Middle frontal gyrus (tissue), 1 donor: Measurements from ENCODE around the gene ST6GALNAC2.
"Not testable (repeated sequence)": the region's sequence is repeated elsewhere in the genome, so short reads cannot be mapped to it uniquely, and the experiment has no call there.

Source experiments
- DNase-seq: peaks from one replicate; pipeline ENCODE4 v3.0.0-alpha.2; 2015; ENCODE audit warnings: low spot score; ENCODE audit errors: extremely low spot score

Gene ST6GALNAC2

DNA sequence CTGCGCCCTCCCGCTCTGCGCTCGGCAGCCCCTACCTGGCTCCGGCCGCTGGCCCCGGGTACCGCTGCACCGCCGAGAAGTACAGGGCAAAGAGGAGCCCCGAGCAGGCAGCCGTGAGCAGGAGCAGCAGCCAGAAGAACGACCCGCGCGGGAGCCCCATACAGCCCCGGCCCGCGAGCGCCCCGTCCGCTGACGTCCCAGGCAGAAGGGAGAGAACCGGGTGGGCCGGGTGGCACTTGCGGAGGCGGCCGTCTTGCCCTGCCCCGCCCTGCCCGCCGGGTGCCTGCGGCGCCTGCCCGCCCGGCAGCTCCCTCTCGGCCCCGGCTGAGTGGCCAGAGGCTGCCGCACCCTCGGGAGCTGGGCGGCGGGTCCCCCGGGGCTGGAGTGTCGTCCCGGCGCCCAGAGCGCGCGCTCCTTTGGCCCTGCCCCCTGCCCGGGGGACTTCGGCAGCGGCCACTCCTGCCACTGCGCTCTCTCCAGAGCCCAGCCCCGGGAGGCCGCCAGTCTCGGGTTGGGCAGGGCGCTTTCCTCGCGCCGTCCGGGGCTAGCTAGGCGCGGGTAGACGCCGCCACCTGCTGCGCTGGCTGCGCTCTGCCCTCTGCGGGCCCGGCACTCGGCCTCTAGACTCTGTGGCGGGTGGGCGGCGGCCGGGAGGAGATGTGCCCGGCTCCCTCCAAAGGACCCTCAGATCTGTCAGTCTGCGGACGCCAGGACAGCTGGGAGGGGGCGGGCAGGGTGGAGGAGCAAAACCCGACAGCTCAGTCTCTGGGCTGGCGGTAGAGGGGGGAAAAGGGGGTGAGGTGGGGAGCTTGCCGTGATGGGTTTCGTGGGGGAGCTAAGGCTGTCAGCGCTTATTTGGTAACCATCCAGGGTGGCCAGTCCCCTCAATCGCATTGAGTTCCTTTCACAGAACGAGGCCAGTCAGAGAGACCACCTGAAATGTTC, at the start of gene ST6GALNAC2:
ST6GALNAC2 (minus strand) TSS at position 212 of the 945 bp plus-strand sequence; CDS start at position 160, 52 bp downstream.
- DNase-seq, result no peak

DNA sequence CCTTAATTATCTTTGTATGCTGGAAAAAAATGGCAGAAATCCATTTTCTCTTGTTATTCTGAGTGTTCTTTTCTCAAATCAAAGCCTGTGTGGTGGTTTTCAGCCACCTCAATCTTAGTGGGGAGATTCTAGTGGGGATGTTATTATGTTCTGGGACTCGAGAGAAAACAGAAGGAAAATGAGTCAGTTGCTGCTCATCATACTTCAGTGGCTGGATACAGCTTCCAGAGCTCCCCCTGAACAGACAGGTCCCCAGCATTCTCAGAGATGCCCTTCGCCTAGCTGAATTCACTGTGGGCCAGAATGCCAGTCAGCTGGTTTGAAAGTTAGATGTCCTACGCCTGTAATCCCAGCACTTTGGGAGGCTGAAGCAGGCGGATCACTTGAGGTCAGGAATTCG, 49.4 kb upstream of the ST6GALNAC2 start:
- DNase-seq, result no peak

DNA sequence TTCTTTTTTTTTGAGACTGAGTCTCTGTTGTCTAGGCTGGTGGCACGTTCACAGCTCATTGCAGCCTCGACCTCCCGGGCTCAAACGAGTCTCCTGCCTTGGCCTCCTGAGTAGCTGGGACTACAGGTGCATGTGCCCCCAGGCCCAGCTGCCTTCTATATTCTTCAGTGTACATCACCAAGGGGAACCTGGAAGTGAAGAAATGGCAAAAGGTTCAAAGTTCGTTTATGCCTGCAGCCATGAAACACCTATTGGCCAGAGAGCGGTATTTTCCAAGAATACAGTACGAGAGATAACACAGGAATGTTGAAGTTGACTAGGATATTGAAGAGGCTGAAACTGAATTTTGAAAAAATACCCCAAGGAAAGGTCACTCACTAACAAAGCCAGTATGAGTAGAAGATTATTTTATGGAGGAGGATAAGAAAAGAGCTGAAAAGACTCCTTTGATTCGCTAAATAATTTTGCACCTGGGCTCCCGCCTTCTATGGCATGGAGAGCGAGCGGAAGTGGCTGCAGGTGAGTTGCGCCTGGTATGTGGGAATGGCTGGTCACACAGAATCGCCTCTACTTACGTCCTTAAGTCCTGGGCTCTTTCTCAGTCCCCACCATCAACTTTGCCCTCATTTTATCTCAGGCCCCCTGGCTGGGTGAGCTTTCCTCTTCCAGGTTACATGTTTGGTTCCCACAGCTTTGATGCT, 48.1 kb upstream of the ST6GALNAC2 start:
- no peak for DNase-seq

DNA sequence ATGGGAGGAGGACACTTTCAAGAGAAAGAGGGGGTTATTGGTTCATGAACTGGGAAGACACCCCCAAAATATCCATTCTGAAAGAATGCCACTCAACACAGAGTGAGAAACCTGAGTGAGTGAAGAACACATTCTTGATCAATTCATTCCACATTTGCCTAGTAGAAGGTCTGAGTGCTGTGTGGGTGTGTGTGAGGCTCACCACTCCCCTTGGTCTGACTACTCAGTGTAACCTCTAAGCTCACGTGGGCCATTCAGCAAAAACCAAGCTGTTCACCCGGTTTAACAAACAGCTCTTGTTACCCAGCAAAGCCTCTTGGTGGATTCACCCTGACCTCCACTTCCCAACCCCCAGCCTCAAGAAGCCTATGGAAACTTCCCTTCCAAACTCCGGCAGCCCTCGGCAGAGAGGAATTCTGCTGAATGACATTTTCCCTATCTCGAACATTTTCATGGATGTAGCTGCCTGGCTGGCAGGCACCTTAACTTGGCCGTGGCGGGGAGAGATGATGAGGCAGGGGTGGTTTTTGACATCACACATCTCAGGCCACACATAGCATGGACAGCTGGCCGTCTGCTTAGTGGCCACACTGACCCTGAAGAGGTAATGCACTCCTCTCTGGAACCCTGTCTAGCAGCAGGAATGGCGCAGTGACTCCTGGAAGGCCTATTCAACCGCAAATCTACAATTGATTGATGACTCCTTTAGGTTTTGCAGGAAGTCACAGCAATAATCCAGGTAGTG, 46.3 kb upstream of the ST6GALNAC2 start:
- no peak for DNase-seq

DNA sequence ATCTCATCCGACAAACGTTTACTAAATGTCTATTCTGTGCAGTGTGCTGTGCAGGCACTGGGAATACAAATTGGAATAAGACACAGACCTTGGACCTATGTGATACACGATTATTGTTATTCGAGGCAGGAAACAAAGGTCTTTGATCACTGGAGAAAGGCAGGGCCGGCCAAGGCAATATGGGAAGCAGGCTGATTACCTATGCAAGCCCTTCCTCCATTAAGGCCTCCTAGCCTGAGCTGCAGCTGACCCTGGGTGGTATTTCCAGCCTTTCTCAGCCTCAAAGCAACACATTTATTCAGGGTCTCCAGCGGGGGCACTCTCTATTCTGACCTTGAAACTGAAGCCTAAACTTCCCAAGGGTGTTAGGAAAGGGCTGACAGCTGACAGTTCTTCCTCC, 44.5 kb upstream of the ST6GALNAC2 start:
- no peak for DNase-seq

DNA sequence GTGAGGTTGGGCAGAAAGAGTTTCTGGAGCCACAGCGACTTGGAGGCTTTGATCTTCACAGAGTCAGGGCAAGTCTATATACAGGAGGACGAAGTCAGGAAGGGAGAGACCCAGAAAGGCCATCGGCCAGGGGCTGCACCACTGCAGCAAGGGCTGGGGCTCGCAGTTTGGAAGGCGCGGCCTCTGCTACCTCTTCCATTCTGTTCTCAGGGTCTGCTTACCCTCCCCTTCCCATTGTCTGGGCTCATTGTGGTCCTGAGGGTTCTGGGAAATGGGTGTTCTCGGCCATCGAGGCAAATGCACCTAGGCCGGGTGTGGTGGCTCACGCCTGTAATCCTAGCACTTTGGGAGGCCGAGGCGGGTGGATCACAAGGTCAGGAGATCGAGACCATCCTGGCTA, 41.9 kb upstream of the ST6GALNAC2 start:
- DNase-seq, result no peak

DNA sequence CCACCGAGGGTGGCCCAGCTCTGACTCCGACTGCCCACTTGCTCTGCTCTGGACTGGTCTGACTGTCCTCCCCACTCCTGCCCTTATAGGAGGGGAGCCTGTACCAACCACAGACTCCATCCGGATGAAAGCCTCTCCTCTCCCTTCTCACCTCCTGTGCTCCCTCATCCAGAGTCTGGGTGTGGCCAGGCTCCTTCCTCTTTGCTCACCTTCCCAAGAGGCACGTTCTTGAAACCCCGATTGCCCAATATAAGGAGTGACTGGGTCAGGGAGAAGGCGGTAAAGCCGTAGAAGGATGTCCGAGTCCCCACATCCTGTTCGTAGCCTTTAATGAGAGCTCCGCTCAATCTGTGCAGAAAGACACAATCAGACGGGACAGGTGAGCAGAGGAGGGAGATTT, 40.8 kb upstream of the ST6GALNAC2 start:
- DNase-seq, result no peak

DNA sequence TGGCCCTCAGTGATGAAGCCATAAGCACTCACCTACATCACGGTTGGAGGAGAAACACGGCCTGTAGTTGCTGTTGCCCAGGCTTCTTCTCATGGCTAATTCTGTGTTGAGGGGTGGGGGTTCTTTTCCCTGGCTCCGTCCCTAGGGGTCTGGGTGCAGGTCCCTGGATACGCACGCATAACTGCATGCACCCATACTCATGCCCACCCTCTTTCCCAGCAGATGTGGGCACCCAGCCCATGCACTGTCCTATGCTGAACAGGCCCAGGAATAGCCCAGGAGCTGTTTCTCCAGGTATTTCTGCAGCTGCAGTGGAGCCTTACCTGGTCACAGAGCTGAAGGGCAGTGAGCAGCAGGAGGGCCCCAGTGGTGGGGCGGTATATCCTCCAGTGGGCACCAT, 39.8 kb upstream of the ST6GALNAC2 start:
- DNase-seq, result no peak

DNA sequence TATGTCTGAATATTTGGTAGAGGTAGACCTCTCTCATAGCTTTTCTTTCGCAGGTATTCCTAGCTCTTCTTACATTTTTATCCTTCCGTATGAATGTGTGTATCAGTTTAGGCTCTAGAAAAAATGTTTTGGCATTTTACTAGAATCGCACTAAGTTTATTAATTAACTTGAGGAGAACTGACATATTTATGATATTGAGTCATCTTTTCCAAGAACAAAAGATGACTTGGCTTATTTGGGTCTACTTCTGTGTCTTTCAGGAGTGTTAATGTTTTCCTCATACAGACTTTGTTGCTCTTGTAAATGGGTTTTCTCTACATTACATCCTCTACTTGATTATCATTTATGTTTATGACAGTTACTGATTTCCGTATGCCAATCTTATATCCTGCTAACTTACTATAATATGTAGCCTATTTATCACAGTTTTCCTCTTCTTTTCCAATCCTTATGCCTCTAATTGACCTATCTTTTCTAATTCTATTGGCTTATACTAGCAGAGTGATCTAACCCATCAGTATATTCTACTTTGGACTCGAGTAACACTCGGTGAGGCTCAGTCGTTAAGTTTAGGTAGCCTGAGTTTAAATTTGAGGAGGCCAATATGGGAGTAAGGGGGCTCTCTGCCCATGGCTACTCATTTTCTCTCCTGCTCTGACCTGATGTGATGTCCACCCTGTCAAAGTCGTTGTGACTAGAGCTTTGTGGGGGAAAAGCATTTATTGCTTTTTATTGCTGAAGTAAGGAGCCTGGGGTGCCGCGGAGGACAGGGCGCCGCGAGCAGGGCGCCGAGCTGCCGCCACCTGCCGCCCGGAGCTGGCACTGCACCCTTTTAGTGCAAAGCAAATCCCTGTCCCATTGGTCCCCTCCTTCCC, 37.8 kb upstream of the ST6GALNAC2 start:
- peak; percentile 61 for DNase-seq

DNA sequence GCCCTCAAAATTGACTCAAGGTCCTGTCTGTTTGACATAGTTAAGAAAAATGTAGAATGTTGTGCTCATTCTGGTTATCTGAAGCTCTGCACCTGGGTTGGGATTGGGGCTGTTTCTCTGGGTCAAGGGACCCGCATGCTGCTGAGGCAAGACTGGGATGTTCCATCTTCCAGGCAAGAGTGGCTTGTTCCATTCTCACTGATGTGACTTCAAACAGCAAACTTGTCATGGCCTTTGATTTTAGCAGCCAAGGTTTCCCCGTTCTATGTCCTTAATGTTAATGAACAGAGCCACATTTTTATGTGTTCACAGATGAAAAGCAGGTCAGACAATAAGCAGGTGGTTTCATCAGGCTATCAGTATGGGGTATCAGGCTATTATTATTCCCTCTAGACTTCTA, 32.2 kb upstream of the ST6GALNAC2 start:
- DNase-seq, result no peak

DNA sequence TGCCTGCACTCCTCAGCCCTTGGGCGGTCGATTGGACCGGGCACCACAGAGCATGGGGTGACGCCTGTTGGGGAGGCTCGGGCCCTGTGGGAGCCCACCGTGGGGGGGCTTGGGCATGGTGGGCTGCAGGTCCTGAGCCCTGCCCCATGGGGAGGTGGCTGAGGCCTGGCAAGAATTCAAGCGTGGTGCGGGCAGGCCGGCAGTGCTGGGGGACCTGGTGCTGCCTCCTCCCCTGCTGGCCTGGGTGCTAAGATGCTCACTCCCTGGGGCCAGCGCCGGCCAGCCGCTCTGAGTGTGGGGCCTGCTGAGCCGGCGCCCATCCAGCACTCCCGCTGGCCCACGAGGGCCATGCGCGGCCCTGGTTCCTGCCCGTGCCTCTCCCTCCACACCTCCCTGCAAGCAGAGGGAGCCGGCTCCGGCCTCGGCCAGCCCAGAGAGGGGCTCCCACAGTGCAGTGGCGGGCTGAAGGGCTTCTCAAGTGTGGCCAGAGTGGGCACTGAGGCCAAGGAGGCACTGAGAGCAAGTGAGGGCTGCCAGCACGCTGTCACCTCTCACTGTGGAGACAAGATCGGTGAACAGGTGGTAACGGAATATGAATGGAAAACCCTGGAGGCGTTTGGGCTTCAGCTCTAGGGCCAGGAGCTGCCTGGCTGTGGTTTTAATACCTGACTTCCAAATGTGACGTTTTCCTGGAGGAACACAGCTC, 29.4 kb upstream of the ST6GALNAC2 start:
- DNase-seq, result no peak

DNA sequence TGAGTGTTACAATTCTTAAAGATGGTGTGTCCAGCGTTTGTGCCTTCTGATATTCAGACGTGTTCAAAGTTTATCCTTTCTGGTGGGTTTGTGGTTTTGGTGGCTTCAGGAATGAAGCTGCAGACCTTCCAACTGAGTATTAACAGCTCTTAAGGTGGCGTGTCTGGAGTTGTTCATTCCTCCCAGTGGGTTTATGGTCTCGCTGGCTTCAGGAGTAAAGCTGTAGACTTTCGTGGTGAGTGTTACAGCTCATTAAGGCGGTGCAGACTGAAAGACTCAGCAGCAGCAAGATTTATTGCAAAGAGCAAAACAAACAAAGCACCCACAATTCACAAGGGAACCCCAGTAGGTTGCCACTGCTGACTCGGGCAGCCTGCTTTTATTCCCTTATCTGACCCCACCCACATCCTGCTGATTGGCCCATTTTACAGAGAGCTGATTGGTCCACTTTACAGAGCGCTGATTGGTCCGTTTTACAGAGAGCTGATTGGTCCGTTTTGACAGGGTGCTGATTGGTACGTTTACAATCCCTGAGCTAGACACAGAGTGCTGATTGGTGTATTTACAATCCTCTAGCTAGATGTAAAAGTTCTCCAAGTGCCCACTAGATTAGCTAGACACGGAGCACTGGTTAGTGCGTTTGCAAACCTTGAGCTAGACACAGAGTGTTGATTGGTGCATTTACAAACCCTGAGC, 28.6 kb upstream of the ST6GALNAC2 start:
- not testable (repeated sequence) for DNase-seq

DNA sequence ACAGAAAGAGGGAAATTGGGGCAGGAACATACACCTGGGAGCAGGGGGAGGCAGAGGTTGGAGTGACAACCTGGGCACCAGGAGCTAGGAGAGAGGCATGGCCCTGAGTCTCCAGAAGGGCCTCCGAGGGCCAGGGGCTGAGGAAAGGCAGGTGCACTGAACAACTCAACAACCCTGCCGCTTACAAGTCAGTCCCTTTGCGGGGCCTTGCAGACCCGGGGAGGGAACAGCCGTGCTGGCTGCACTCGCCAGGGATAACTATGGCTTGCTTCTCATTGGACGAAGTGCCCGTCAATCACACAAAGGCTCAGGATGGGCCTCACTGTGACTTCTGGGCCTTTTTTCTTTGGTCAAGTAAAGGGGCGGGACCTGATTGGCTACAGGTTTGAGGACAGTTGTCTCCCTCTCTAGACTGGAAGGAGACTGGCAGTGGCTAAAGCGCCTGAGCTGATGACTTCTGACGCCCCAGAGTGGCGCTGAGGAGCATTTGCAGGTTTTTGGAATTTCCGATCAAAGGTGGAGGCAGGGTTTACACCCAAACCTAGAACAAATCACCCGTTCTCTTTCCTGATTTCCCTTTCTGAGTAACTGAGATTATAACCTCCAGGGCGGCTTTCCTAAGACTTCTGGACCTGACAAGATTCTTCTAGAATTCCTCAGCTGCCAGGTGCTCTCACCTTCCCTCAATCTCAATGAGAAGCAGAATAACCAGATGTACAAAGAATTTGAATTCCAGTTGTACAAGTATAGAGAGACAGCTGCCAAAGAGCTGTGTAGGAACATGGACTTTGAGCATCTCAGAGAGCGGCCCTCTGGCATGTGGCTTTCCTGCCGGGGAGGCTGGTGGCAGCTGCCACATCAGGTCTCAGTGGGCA, 27.6 kb upstream of the ST6GALNAC2 start:
- DNase-seq, result no peak

DNA sequence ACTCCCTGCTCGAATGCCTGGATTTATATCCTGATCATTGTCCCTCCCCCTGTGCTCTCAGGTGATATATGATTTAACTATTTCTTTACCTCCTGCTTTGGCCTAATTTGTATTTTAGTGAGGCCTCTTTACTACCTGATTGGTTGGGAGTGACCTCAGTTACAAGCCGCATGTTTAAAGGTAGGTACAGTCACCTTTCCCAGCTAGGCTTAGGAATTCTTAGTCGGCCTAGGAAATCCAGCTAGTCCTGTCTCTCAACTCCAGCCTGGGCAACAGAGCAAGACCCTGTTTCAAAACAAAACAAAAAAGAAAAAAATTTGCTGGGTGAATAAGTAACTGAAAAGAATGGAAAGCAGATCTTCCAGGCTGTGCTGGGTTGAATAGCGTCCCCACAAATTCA, 26.8 kb upstream of the ST6GALNAC2 start:
- no peak for DNase-seq

DNA sequence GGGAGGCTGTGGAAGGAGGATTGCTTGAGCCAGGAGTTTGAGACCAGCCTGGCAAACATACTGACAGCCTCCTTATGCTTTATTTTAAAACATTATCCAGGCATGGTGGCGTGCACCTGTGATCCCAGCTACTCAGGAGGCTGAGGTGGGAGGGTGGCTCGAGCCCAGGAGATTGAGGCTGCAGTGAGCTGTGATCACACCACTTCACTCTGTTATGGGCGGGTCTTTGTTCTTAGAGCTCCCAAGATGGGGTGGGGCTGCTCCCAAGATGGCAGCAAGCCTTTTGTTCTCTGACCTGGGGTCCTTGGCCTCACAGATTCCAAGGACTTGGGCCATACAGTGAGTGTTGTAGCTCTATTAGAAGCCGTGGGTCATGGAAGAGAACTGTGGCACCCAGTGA, 26.1 kb upstream of the ST6GALNAC2 start:
- DNase-seq, result no peak

DNA sequence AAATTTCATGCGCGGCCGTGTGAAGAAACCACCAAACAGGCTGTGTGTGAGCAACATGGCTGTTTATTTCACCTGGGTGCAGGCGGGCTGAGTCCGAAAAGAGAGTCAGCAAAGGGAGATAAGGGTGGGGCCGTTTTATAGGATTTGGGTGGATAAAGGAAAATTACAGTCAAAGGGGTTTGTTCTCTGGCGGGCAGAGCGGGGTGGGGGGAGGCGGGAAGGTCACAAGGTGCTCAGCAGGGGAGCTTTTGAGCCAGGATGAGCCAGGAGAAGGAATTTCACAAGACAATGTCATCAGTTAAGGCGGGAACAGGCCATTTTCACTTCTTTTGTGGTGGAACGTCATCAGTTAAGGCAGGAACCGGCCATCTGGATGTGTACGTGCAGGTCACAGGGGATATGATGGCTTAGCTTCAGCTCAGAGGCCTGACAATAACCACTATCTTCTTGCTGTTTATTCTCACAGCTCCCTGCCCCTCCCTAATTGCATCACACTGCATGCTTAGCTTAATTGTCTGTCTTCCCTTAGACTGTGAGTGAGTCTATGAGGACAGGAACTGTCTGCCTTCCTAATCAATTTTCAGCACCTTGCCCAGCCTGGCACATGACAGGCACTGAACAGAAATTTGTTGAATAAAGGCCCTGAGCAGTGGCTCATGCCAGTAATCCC, 25.6 kb upstream of the ST6GALNAC2 start:
- DNase-seq, result not testable (repeated sequence)

DNA sequence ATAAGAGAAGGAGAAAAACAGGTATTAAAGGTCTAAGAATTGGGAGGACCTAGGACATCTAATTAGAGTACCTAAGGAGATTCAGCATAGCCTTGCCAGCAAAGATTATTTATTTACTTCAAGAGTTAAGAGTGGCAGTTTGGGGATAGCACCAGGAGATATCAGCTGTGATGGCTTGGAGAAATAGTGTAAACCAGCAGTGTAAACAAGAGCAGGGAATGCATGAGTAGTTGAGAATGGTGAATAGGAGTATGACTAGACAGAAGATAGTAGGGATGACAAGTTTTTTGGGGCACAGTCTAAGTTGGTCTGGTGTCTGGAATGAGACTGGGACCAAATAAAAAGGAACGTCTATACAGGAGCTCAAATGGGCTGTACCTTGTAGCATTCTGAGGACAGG, 21.0 kb upstream of the ST6GALNAC2 start:
- DNase-seq, result not testable (repeated sequence)

DNA sequence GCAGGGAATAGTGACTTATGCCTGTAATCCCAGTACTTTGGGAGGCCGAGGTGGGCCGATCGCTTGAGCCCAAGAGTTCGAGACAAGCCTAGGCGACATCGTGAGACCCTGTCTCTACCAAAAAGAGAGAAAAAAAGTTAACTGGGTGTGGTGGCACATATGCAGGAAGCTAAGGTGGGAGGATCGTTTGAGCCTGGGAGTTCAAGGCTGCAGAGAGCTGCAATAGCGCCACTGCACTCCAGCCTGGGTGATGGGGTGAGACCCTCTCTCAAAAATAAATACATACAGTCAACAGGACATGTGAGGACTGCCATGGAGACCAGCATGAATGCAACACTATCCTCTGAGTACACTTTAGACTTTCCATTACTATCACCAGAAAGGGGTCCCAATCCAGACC, 15.4 kb upstream of the ST6GALNAC2 start:
- no peak for DNase-seq
